Esophagus squamous epithelium (tissue), 5 donors: ENCODE measurements around the gene KCTD17. TPM values are rescaled to one million over a fixed set of nuclear protein-coding genes. Genes with fewer than 3 reads are reported as not detected.

Experiments used
- DNase-seq: peaks from one replicate; lab custom pipeline; 2025; lab: John Stamatoyannopoulos, UW
- H3K27ac ChIP-seq, 4 donors: fragments of 200-600 bp; sonication (generic); one replicate each; pipeline ENCODE4 v1.5.1; 2016 to 2019; ENCODE audit warnings: mild to moderate bottlenecking in 1 of 4
- H3K27me3 ChIP-seq, 4 donors: fragments of 200-600 bp; sonication (generic); 1 replicate in 3 of 4; 2 replicates in 1 of 4; pipeline versions ENCODE4 v1.5.1 to v1.6.0; 2017 to 2021; ENCODE audit warnings: antibody characterized with exemption in 1 of 4
- H3K36me3 ChIP-seq, 3 donors: fragments of 200-600 bp; sonication (generic); one replicate each; pipeline ENCODE4 v1.5.1; 2016 to 2019
- H3K4me1 ChIP-seq, 3 donors: fragments of 200-600 bp; sonication (generic); one replicate each; pipeline ENCODE4 v1.5.1; 2017 to 2019
- H3K4me3 ChIP-seq, 4 donors: fragments of 200-600 bp; sonication (generic); 1 replicate in 3 of 4; 2 replicates in 1 of 4; pipeline ENCODE4 v1.5.1; 2016 to 2019; ENCODE audit warnings: mild to moderate bottlenecking in 2 of 4, moderate library complexity in 1 of 4
- H3K9me3 ChIP-seq, 3 donors: fragments of 200-600 bp; sonication (generic); one replicate each; pipeline ENCODE4 v1.5.1; 2016 to 2019
- POLR2A ChIP-seq, 4 donors: fragments of 450-650 bp; IDR thresholded peaks; one replicate each; pipeline ENCODE4 v1.6.1; 2017; ENCODE audit warnings: antibody characterized with exemption in 4 of 4, mild to moderate bottlenecking in 4 of 4, moderate library complexity in 3 of 4
- WGBS, 2 donors: methylation state at CpG; one replicate each; pipeline ENCODE4 v1.1.5; 2018; 5-methylcytosine and 5-hydroxymethylcytosine counted together
- intact Hi-C: fragments of 100-400 bp; cut with DNase I; formaldehyde crosslinking; loops from one replicate; pipeline ENCODE4 v1.15.0; 2022
- total RNA-seq, 4 donors: library from RNA; depleted of rRNA; stranded (reverse); fragments of >200 nt; gene quantifications; one replicate each; pipeline ENCODE4 v1.1.0, GENCODE V29; 2016
- TF ChIP-seq, protein P1 (sequence below), 6 experiments: fragments of 450-650 bp in 4 of 6; fragments of 200-600 bp in 2 of 6; sonication (generic) in 2 of 6; IDR thresholded peaks; one replicate each; pipeline ENCODE4 v1.5.1; 2016 to 2019; ENCODE audit warnings: antibody characterized with exemption in 6 of 6, mild to moderate bottlenecking in 4 of 6, moderate library complexity in 4 of 6
- donor health status: DM: yes; HTN: yes; CAD: no.

The KCTD17 gene
- total RNA-seq, 4 donors from 2014 or later = 1.1 to 10.7 (median 6.5) TPM

DNA sequence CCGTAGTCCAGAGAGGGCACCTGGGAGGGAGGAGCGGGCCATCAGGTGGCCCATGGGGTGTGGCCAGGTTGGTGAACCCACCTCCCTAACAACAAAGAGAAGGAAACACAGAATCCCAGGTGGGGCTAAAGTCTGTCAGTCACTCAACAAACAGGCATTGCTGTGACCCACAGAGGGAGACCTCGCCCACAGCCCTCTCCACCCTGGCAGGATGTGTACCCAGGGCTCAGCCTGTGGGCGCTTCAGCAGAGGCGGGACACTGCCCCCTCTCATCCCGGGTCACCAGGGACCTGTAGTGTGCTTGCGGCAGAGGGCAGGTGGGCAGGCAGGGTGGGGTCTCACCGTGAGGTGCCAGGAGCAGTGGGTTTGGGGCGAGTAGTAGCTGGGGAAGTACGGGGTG, 32.8 kb downstream of the KCTD17 start:
- TF ChIP-seq, protein P1, sequence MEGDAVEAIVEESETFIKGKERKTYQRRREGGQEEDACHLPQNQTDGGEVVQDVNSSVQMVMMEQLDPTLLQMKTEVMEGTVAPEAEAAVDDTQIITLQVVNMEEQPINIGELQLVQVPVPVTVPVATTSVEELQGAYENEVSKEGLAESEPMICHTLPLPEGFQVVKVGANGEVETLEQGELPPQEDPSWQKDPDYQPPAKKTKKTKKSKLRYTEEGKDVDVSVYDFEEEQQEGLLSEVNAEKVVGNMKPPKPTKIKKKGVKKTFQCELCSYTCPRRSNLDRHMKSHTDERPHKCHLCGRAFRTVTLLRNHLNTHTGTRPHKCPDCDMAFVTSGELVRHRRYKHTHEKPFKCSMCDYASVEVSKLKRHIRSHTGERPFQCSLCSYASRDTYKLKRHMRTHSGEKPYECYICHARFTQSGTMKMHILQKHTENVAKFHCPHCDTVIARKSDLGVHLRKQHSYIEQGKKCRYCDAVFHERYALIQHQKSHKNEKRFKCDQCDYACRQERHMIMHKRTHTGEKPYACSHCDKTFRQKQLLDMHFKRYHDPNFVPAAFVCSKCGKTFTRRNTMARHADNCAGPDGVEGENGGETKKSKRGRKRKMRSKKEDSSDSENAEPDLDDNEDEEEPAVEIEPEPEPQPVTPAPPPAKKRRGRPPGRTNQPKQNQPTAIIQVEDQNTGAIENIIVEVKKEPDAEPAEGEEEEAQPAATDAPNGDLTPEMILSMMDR (IDR thresholded peaks at IDR 0.05) = no peak
- TF ChIP-seq POLR2A (IDR thresholded peaks at IDR 0.05) = no peak
- no peak overlapping the region for H3K27ac ChIP-seq
- DNase-seq = no peak
- intact Hi-C loops = loop anchor here (5.0 kb wide), 1 partner anchor 118 kb away; no protein-coding TSS in a partner anchor
- H3K4me1 ChIP-seq = peaks cover 0 to 10% (median 0%) of the 10 kb centered on the region in 3 donors
- no peaks in the 10 kb centered on the region for H3K36me3 ChIP-seq
- no peak overlapping the region for H3K4me3 ChIP-seq
- peaks cover 0 to 61% (median 0%) of the 10 kb centered on the region in 4 donors for H3K27me3 ChIP-seq
- no peaks in the 10 kb centered on the region for H3K9me3 ChIP-seq
- WGBS, 2 donors = 77 to 87% methylated on average over 6 to 8 of the region's 10 CpGs

DNA sequence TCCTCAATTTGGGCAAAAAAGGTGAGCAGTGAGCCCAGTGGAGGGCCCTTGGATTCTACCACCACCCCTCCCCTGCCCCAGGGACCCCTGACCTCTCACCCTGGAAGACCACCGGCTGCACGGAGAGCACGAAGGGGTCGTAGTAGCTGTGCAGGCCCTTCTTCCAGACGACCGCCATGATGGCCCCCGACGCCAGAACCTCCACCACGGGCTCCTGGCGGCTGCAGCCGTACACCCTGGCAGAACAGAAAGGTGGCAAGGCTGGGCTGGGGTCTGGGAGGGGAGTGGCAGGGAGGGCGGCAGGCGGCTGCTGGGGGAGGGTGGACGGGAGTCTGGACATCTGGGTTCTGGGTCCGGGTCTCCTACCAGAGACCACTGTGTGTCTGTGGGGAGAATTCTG, 34.6 kb downstream of the KCTD17 start:
- peaks cover 0 to 4% (median 0%) of the 10 kb centered on the region in 3 donors for H3K4me1 ChIP-seq
- intact Hi-C loops = no loop called here
- no peak for DNase-seq
- 67 to 95% methylated on average over 3 to 4 of the region's 15 CpGs for WGBS, 2 donors
- no peaks in the 10 kb centered on the region for H3K9me3 ChIP-seq
- H3K27me3 ChIP-seq = peaks cover 0 to 60% (median 0%) of the 10 kb centered on the region in 4 donors
- H3K36me3 ChIP-seq = no peaks in the 10 kb centered on the region
- TF ChIP-seq POLR2A (IDR thresholded peaks at IDR 0.05) = no peak
- TF ChIP-seq, protein P1 (IDR thresholded peaks at IDR 0.05) = no peak
- no peak overlapping the region for H3K4me3 ChIP-seq
- no peak overlapping the region for H3K27ac ChIP-seq

DNA sequence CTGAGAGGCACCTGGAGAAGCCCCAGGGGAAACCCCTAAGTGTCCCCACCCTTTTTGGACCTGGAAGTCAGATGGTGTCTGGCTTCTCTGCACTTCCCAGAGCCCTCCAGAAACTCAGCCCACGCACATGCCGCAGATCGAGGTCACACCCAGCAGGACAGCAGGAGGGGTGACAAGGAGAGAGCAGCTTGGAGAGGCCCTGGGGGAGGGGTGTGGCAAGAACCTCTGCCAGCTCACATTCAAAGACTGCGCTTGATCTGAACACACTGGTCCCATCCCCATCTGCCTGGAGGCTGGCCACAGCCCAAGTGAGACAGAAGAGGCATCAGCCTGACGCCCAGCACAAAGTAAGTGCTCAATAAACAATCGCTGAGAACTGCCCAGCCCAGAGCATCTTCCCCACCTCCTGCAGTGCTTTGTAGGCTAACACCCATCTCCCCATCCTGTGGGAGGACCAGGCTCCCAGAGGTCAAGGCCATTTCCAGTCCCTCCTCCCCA, 36.6 kb downstream of the KCTD17 start:
- WGBS, 2 donors = 38 to 80% methylated on average over 2 to 3 of the region's 6 CpGs
- no peak overlapping the region for H3K4me3 ChIP-seq
- H3K27me3 ChIP-seq = peaks cover 0 to 67% (median 0%) of the 10 kb centered on the region in 4 donors
- no peak overlapping the region for H3K27ac ChIP-seq
- peaks cover 0 to 4% (median 0%) of the 10 kb centered on the region in 3 donors for H3K4me1 ChIP-seq
- no peak for DNase-seq
- H3K9me3 ChIP-seq = no peaks in the 10 kb centered on the region
- H3K36me3 ChIP-seq = no peaks in the 10 kb centered on the region
- intact Hi-C loops = no loop called here
- no peak for TF ChIP-seq POLR2A (IDR thresholded peaks at IDR 0.05)
- TF ChIP-seq, protein P1 (IDR thresholded peaks at IDR 0.05) = no peak

DNA sequence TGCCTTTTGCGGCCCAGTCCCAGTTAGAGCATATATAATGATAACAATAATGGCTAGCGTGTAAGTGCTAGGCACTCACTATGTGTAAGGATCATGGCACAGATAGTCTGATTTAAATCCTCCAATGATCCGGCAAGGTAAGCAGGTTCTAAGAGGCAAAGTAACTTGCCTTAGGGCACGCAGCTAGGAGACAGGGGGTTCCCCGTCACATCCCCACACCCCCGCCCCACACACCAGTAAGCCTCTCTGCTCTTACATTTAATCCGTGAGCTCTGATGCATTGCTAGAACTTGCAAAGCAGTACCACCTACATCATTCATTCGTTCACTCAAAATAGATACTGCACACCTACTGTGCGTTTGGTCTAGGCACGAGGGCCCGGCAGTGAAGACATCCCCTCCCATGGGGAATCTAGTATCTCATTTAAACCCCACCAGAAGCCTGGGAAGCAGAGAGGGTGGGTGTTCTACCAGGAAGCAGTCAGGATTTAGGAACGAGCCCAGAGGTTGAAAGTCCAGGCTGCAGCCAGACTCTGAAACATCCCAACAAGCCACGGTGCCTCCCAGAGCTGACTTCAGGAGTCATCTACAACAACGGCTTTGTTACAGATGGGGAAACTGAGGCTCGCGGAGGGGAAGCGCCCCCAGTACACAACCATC, 37.3 kb downstream of the KCTD17 start:
- Histone ChIP-seq H3K27me3 (peaks cover 0 to 73% (median 0%) of the 10 kb centered on the region in 4 donors), H3K27ac (no peak overlapping the region), H3K36me3 (no peaks in the 10 kb centered on the region), H3K4me1 (peaks cover 0 to 4% (median 0%) of the 10 kb centered on the region in 3 donors), H3K9me3 (no peaks in the 10 kb centered on the region), H3K4me3 (no peak overlapping the region)
- 32 to 56% methylated on average over 14 to 16 of the region's 17 CpGs for WGBS, 2 donors
- TF ChIP-seq, protein P1 (IDR thresholded peaks at IDR 0.05) = no peak
- no peak for TF ChIP-seq POLR2A (IDR thresholded peaks at IDR 0.05)
- no peak for DNase-seq
- intact Hi-C loops = no loop called here

DNA sequence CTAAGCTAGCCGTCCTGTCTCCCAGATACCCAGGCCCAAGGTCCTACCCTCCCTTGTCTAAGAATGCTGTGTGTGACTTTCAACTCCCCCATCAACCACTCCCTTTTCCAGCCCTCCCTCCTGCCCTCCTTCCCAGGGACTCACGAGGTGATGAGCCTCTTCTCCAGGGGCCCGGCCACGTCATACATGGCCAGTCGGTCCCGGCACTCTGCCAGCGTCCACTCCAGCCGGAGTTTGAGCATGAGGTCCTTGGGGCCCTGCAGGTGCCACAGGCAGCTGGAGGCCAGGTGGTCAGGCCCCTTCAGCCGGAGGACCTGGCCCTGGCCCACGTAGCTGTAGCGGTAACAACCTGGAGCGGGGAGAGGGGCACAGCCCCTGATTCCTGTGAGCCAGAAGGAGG, 37.9 kb downstream of the KCTD17 start:
- 54 to 75% methylated on average over 7 to 8 of the region's 12 CpGs for WGBS, 2 donors
- peaks cover 0 to 4% (median 0%) of the 10 kb centered on the region in 3 donors for H3K4me1 ChIP-seq
- DNase-seq = no peak

More for the DNA sequence above, 37.9 kb downstream of the KCTD17 start:
- no peaks in the 10 kb centered on the region for H3K9me3 ChIP-seq
- no peak overlapping the region for H3K27ac ChIP-seq
- H3K4me3 ChIP-seq = no peak overlapping the region
- intact Hi-C loops = no loop called here
- peaks cover 0 to 73% (median 0%) of the 10 kb centered on the region in 4 donors for H3K27me3 ChIP-seq
- no peaks in the 10 kb centered on the region for H3K36me3 ChIP-seq
- TF ChIP-seq POLR2A (IDR thresholded peaks at IDR 0.05) = no peak
- TF ChIP-seq, protein P1 (IDR thresholded peaks at IDR 0.05) = no peak
